Naive thymus-derived CD8-positive, alpha-beta T cell (primary cell): ENCODE measurements around the gene ASCL1. TPM values are rescaled to one million over a fixed set of nuclear protein-coding genes. Genes with fewer than 3 reads are reported as not detected.
A peak's percentile ranks its signal among the peaks of the same experiment; 100 is the strongest.

ENCODE experiments used
- ATAC-seq, 2 donors: fragments of 150-1000 bp; cut with Tn5 transposase in 1 of 2; sonication (Bioruptor Pico), chemical (Tn5 transposase) in 1 of 2; 1 replicate in 1 of 2; 2 replicates in 1 of 2; pipeline ENCODE4 v1.10.0; 2021; ENCODE audit warnings: mild to moderate bottlenecking in 2 of 2, moderate library complexity in 2 of 2
- POLR2A ChIA-PET: fragments of 350-600 bp; sonication (Branson Sonifier 250); formaldehyde crosslinking; loops from one replicate; lab custom pipeline; 2021; ENCODE audit warnings: antibody characterized with exemption; lab: Charles Lee
- DNase-seq, 10 donors: peaks; one replicate each; pipeline versions ENCODE4 v3.0.0 to v3.0.0-alpha.2; 2020 to 2022
- H3K27ac Mint-ChIP-seq, 10 donors: one replicate each; pipeline ENCODE4 v1.8.0; 2020 to 2022; ENCODE audit warnings: mild to moderate bottlenecking in 10 of 10, mixed read lengths in 10 of 10, moderate library complexity in 4 of 10, inconsistent platforms in 1 of 10
- H3K27me3 Mint-ChIP-seq, 5 donors: one replicate each; pipeline ENCODE4 v1.8.0; 2021 to 2022; ENCODE audit warnings: mixed read lengths in 5 of 5
- H3K36me3 Mint-ChIP-seq, 3 donors: one replicate each; pipeline ENCODE4 v1.8.0; 2020 to 2022; ENCODE audit warnings: mixed read lengths in 3 of 3, mild to moderate bottlenecking in 2 of 3, inconsistent platforms in 1 of 3
- H3K4me1 Mint-ChIP-seq, 4 donors: one replicate each; pipeline ENCODE4 v1.8.0; 2021 to 2022; ENCODE audit warnings: mixed read lengths in 4 of 4
- H3K4me3 Mint-ChIP-seq, 10 donors: one replicate each; pipeline ENCODE4 v1.8.0; 2020 to 2022; ENCODE audit warnings: mild to moderate bottlenecking in 10 of 10, mixed read lengths in 10 of 10, moderate library complexity in 6 of 10, inconsistent platforms in 1 of 10
- H3K9me3 Mint-ChIP-seq, 9 donors: one replicate each; pipeline ENCODE4 v1.8.0; 2020 to 2022; ENCODE audit warnings: mixed read lengths in 9 of 9, mild to moderate bottlenecking in 3 of 9, inconsistent platforms in 1 of 9, moderate library complexity in 1 of 9
- polyA plus RNA-seq, 3 donors: library from polyadenylated mRNA; unstranded; fragments of 300-500 nt; fragmentation: Illumina TruSeq; gene quantifications; one replicate each; pipeline ENCODE4 v1.2.3, GENCODE V29; 2021
- total RNA-seq, 8 experiments: library from RNA in 2 of 8; stranded (reverse) in 2 of 8; gene quantifications; one replicate each; pipeline ENCODE4 v1.2.3 and lab custom pipeline; 2021 to 2026

ASCL1 gene
- total and polyA plus RNA-seq, 5 experiments from 2014 or later, result not detected

GRCh38 chr12:102965281-102966155 is 8.0 kb downstream of the ASCL1 start:
- DNase-seq (no peak), ATAC-seq (no peak)
- POLR2A ChIA-PET, result no interaction called here
- peaks cover 0 to 19% (median 8%) of the 10 kb centered on the region in 9 donors for H3K9me3 Mint-ChIP-seq
- peaks cover 0 to 22% (median 7%) of the 10 kb centered on the region in 3 donors for H3K36me3 Mint-ChIP-seq
- H3K27ac Mint-ChIP-seq, result peak overlapping the region in 1 of 10 donors; percentile 28
- H3K27me3 Mint-ChIP-seq, result peaks cover 61 to 94% (median 78%) of the 10 kb centered on the region in 5 donors
- H3K4me3 Mint-ChIP-seq, result peak overlapping the region; percentile 68 to 93 (median 77)
- peaks cover 20 to 38% (median 26%) of the 10 kb centered on the region in 4 donors for H3K4me1 Mint-ChIP-seq

GRCh38 chr12:102966200-102966863 is 8.9 kb downstream of the ASCL1 start:
- Mint-ChIP-seq H3K27me3 (peaks cover 63 to 94% (median 74%) of the 10 kb centered on the region in 5 donors), H3K4me3 (peak overlapping the region in 5 of 10 donors; percentile 16 to 93 (median 76)), H3K27ac (no peak overlapping the region), H3K36me3 (peaks cover 0 to 22% (median 7%) of the 10 kb centered on the region in 3 donors), H3K9me3 (peaks cover 0 to 19% (median 8%) of the 10 kb centered on the region in 9 donors), H3K4me1 (peaks cover 20 to 35% (median 26%) of the 10 kb centered on the region in 4 donors)
- POLR2A ChIA-PET, result no interaction called here
- no peak for ATAC-seq
- no peak for DNase-seq

- H3K36me3 Mint-ChIP-seq, result peaks cover 0 to 6% (median 0%) of the 10 kb centered on the region in 3 donors
- H3K4me3 Mint-ChIP-seq, result no peak overlapping the region
- DNase-seq (no peak), ATAC-seq (no peak)
- peaks cover 35 to 71% (median 47%) of the 10 kb centered on the region in 5 donors for H3K27me3 Mint-ChIP-seq
- no peak overlapping the region for H3K27ac Mint-ChIP-seq
- H3K4me1 Mint-ChIP-seq, result peaks cover under 1 to 3% (median 1%) of the 10 kb centered on the region in 4 donors
- POLR2A ChIA-PET, result no interaction called here
- H3K9me3 Mint-ChIP-seq, result peaks cover 0 to 5% (median 0%) of the 10 kb centered on the region in 9 donors
Observed at GRCh38 chr12:102970780-102971179, 13.3 kb downstream of the ASCL1 start.

GRCh38 chr12:102971227-102971626 is 13.8 kb downstream of the ASCL1 start:
- POLR2A ChIA-PET, result no interaction called here
- Mint-ChIP-seq H3K36me3 (peaks cover 0 to 6% (median 0%) of the 10 kb centered on the region in 3 donors), H3K4me3 (no peak overlapping the region), H3K27me3 (peaks cover 33 to 66% (median 45%) of the 10 kb centered on the region in 5 donors), H3K4me1 (no peaks in the 10 kb centered on the region), H3K9me3 (peaks cover 0 to 5% (median 0%) of the 10 kb centered on the region in 9 donors), H3K27ac (no peak overlapping the region)
- ATAC-seq (no peak), DNase-seq (no peak)

- Mint-ChIP-seq H3K27me3 (peaks cover 14 to 43% (median 27%) of the 10 kb centered on the region in 5 donors), H3K36me3 (no peaks in the 10 kb centered on the region), H3K4me1 (no peaks in the 10 kb centered on the region), H3K4me3 (no peak overlapping the region), H3K27ac (no peak overlapping the region), H3K9me3 (no peaks in the 10 kb centered on the region)
- DNase-seq, result no peak
- ATAC-seq, result no peak
- POLR2A ChIA-PET, result no interaction called here
Observed at GRCh38 chr12:102973583-102973982, 16.1 kb downstream of the ASCL1 start.

- no peak overlapping the region for H3K4me3 Mint-ChIP-seq
- DNase-seq (no peak), ATAC-seq (no peak)
- H3K36me3 Mint-ChIP-seq, result no peaks in the 10 kb centered on the region
- peaks cover 11 to 20% (median 17%) of the 10 kb centered on the region in 5 donors for H3K27me3 Mint-ChIP-seq
- no peaks in the 10 kb centered on the region for H3K9me3 Mint-ChIP-seq
- no peak overlapping the region for H3K27ac Mint-ChIP-seq
- no peaks in the 10 kb centered on the region for H3K4me1 Mint-ChIP-seq
- POLR2A ChIA-PET, result no interaction called here
Observed at GRCh38 chr12:102976609-102977280, 19.3 kb downstream of the ASCL1 start.

GRCh38 chr12:102977945-102978706 is 20.7 kb downstream of the ASCL1 start:
- peaks cover 0 to 3% (median 0%) of the 10 kb centered on the region in 9 donors for H3K9me3 Mint-ChIP-seq
- POLR2A ChIA-PET, result no interaction called here
- no peaks in the 10 kb centered on the region for H3K4me1 Mint-ChIP-seq
- DNase-seq (no peak), ATAC-seq (no peak)
- no peak overlapping the region for H3K4me3 Mint-ChIP-seq
- peaks cover 12 to 21% (median 19%) of the 10 kb centered on the region in 5 donors for H3K27me3 Mint-ChIP-seq
- H3K27ac Mint-ChIP-seq, result no peak overlapping the region
- H3K36me3 Mint-ChIP-seq, result no peaks in the 10 kb centered on the region

GRCh38 chr12:102980350-102980749 is 22.9 kb downstream of the ASCL1 start:
- H3K27me3 Mint-ChIP-seq, result peaks cover 12 to 32% (median 18%) of the 10 kb centered on the region in 5 donors
- DNase-seq (no peak), ATAC-seq (no peak)
- H3K4me1 Mint-ChIP-seq, result no peaks in the 10 kb centered on the region
- no peaks in the 10 kb centered on the region for H3K36me3 Mint-ChIP-seq
- POLR2A ChIA-PET, result no interaction called here
- peaks cover 0 to 3% (median 0%) of the 10 kb centered on the region in 9 donors for H3K9me3 Mint-ChIP-seq
- H3K4me3 Mint-ChIP-seq, result no peak overlapping the region
- no peak overlapping the region for H3K27ac Mint-ChIP-seq

GRCh38 chr12:102990419-102990818 is 32.9 kb downstream of the ASCL1 start:
- H3K9me3 Mint-ChIP-seq, result peaks cover 0 to 8% (median 5%) of the 10 kb centered on the region in 9 donors
- ATAC-seq, result no peak
- DNase-seq, result no peak
- H3K36me3 Mint-ChIP-seq, result peaks cover 0 to 2% (median 0%) of the 10 kb centered on the region in 3 donors
- H3K27me3 Mint-ChIP-seq, result peaks cover 0 to 10% (median 4%) of the 10 kb centered on the region in 5 donors
- no peak overlapping the region for H3K27ac Mint-ChIP-seq
- H3K4me1 Mint-ChIP-seq, result peaks cover 0 to 6% (median 5%) of the 10 kb centered on the region in 4 donors
- POLR2A ChIA-PET, result no interaction called here
- no peak overlapping the region for H3K4me3 Mint-ChIP-seq

- Mint-ChIP-seq H3K27me3 (peaks cover 0 to 10% (median 4%) of the 10 kb centered on the region in 5 donors), H3K9me3 (peaks cover 0 to 10% (median 6%) of the 10 kb centered on the region in 9 donors), H3K4me3 (no peak overlapping the region), H3K27ac (no peak overlapping the region), H3K4me1 (peaks cover 0 to 6% (median 5%) of the 10 kb centered on the region in 4 donors), H3K36me3 (peaks cover 0 to 2% (median 2%) of the 10 kb centered on the region in 3 donors)
- DNase-seq, result no peak
- POLR2A ChIA-PET, result no interaction called here
- no peak for ATAC-seq
Observed at GRCh38 chr12:102992297-102992696, 34.8 kb downstream of the ASCL1 start.

- Mint-ChIP-seq H3K36me3 (peaks cover 0 to 2% (median 2%) of the 10 kb centered on the region in 3 donors), H3K4me1 (peaks cover 0 to 6% (median 5%) of the 10 kb centered on the region in 4 donors), H3K27me3 (peaks cover 0 to 13% (median 4%) of the 10 kb centered on the region in 5 donors), H3K4me3 (no peak overlapping the region), H3K9me3 (peaks cover 0 to 13% (median 6%) of the 10 kb centered on the region in 9 donors), H3K27ac (no peak overlapping the region)
- DNase-seq (no peak), ATAC-seq (no peak)
- POLR2A ChIA-PET, result no interaction called here
Observed at GRCh38 chr12:102992720-102993119, 35.2 kb downstream of the ASCL1 start.

- H3K4me3 Mint-ChIP-seq, result no peak overlapping the region
- H3K9me3 Mint-ChIP-seq, result peaks cover 0 to 18% (median 8%) of the 10 kb centered on the region in 9 donors
- H3K4me1 Mint-ChIP-seq, result peaks cover 0 to 6% (median 5%) of the 10 kb centered on the region in 4 donors
- POLR2A ChIA-PET, result no interaction called here
- peaks cover 2 to 13% (median 4%) of the 10 kb centered on the region in 5 donors for H3K27me3 Mint-ChIP-seq
- H3K27ac Mint-ChIP-seq, result no peak overlapping the region
- peaks cover 2 to 4% (median 2%) of the 10 kb centered on the region in 3 donors for H3K36me3 Mint-ChIP-seq
- DNase-seq (no peak), ATAC-seq (no peak)
Observed at GRCh38 chr12:102993537-102993936, 36.1 kb downstream of the ASCL1 start.
